Left colon (tissue), 2 donors: Measurements from ENCODE around the gene TET2. TPM values are rescaled to one million over a fixed set of nuclear protein-coding genes. Genes with fewer than 3 reads are reported as not detected.

Experiments
- ATAC-seq: fragments of 200-7000 bp; cut with Tn5 transposase; one replicate; pipeline ENCODE4 v1.9.1; 2020; ENCODE audit warnings: mild to moderate bottlenecking, moderate library complexity
- DNase-seq, 2 donors: peaks; one replicate each; pipeline ENCODE4 v3.0.0-alpha.2; 2020
- intact Hi-C, 2 donors: fragments of 100-400 bp; cut with DNase I in 1 of 2; cut with micrococcal nuclease in 1 of 2; formaldehyde crosslinking; loops; one replicate each; pipeline versions ENCODE4 v1.11.2 to v1.14.0; 2022; cut with DNase I, micrococcal nuclease
- total RNA-seq, 2 donors: library from RNA; stranded (reverse); fragmentation: NEBNext Ultra II Directional; extraction: Animal tissue kit (Norgen Biotek cat#: 25700); gene quantifications; one replicate each; pipeline ENCODE4 v1.2.1, GENCODE V29; 2021
- donor health status: DM: no; HTN: no; CAD: no.
- donor health status: DM: yes; HTN: yes; CAD: no.

TET2 gene
- total RNA-seq, 2 donors from 2014 or later, result 30.8 to 31.2 TPM

DNA sequence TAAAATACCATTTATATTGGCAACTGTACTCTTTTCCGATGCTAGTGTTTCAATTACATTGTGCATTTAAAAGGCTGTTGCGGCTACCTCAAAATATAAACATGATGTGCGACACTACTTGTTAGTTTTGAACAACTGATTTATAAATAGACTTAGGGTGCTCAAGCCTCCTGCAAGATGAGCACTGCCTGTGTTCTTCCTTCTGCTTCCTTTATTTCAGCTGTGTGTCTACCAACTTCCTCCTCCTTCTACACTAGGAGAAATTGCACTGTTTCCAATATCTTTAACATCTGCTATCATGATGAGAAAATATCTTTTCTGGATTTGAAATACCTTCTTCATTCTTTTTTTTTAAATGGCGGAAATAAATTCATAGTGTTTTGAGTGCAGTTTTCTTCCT is 24.0 kb downstream of the TET2 start:
- no peak for ATAC-seq
- intact Hi-C loops, result no loop called here

DNA sequence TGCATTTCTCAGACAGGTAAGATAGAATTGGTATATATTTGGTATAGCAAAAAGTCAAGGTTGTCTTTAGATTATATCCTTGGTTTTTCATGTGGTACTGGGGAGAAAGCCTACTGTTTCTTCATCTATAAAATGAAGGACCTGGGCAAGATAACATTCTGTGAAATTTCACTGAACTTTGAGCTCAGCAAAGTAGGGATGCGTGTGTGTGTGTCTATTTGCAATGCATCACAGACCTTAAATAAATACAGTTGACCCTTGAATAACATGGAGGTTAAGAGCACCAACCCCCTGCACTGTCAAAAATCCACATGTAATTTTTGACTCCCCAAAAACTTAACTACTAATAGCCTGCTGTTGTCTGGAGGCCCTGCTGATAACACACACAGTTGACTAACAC is 25.2 kb downstream of the TET2 start:
- intact Hi-C loops, result no loop called here
- DNase-seq, result no peak
- no peak for ATAC-seq

More for the DNA sequence above, 24.0 kb downstream of the TET2 start:
- DNase-seq, result no peak

DNA sequence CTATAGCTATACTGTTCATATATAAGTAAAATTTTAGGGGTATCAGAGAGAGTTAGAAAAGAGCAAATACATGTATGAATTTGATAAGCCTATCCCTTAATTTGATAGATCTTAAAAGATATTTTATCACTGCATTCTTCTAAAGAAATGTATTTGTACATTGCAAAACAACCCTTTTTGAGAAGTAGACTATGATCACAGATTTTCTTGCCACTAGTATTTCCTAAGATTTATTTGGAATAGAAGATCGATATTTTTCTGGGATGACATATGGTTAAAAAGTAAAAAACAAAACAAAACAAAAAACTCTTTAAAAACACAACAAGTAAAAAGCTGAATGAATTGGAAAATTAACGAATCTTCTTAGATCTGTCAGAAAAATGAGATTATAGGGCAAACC is 27.4 kb downstream of the TET2 start:
- no peak for DNase-seq
- ATAC-seq, result no peak
- intact Hi-C loops, result no loop called here

DNA sequence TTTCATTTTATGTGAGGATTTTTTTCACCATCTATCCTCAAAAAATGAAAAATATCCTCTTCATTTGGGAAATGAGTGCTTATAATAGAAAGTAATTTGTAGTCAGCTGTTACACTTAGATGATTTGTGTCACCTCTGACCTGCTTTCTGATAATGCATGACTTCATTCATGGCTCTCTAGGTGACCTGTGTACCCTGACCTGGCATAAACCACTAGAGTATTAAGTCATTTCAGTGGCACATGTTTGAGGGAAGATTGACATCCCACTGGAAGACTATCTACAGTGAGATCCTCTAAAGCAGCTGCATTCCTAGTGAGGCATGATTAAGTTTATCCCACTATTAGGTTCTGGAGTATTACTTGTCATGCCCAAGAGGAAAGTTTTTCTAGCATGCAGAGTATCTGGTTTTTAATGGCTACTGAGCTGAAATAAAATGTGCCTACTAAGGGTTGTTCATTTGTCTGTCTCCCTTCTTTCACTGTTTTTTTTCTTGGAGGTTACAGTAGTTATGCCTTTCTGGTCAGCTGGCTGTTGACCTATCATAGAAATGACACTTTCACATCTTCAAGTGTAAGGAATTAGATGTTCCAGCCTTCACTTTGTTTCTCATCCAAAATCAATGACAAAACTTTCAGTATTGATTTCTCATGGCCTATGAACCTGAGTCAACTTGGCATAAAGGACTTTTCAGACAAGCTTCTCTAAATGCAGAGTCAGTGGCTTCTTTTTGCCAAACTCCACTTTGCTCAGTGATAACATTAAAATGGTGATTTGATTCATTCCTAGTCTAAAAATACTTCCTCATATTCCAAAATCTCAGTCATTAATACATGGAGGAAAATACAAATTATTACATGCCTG is 33.1 kb downstream of the TET2 start:
- intact Hi-C loops, result no loop called here
- ATAC-seq (peak; percentile 95), DNase-seq (no peak)

DNA sequence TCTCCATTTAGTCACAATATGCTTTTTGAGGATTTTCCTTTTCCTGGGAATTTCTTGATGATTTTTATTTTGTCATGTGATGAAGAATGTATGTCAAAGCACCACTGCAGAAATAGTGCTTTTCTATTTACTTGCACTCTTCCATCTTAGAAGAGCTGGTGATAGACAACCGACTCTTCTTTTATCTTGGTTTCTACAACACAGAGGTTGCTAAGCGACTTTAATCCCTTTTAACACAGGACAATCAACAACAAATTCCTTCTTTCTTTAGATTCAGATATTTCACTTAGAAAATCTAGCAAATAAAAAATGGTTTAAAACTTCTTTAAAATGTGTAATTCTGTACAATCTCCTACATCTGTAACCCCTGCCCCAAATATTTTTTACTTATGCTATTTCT is 34.6 kb downstream of the TET2 start:
- intact Hi-C loops, result no loop called here
- no peak for ATAC-seq
- no peak for DNase-seq

DNA sequence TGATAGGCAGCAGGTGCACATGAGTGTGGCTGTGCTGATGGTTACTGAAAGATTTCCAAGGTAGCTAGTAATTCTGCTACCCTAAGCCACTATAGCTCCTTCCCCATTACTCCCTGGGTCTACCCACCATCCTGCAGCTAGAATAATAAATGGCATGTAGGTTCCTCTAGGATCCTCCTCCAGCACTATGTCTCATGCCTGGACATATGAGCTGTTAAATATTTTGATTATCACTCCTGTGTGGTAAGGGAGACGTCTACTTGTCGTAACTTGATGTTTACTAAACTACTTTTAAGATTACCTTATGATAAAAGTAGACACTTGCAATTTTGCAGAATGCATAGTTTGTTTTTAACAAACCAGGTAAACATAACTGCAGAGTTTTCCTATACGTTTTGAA is 35.5 kb downstream of the TET2 start:
- ATAC-seq, result no peak

DNA sequence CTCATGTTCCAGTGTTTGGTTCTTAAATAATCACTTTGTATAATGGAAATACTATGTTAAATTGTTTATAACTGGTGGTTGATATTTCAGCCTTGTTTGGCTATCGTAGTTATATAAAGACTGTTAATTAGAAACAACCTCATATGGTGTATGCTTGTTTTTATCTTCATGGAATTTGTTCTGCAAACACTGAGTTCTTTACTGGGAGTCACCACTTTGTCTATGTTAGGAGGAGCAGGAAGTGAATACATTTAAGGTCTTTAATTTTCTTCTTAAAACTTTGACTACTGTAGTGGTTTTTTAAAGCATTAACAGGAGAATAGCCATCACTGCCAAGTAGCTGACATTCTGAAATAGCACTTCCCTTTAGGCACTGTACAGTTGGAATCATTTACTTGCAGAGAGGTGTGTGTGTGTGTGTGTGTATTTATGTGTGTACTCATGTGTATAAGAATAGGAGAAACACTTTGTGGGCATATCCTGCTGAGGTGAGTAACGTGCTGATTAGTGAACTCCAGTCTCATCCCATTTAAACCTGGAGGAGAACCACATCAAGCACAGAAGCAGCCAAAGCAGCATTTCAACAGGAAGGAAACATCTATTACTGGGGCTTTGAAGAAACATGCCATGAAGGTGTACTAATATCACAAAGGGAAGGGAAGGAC is 37.8 kb downstream of the TET2 start:
- DNase-seq (no peak), ATAC-seq (peak; percentile 79)
- intact Hi-C loops, result no loop called here

More for the DNA sequence above, 35.5 kb downstream of the TET2 start:
- DNase-seq, result no peak
- intact Hi-C loops, result no loop called here

DNA sequence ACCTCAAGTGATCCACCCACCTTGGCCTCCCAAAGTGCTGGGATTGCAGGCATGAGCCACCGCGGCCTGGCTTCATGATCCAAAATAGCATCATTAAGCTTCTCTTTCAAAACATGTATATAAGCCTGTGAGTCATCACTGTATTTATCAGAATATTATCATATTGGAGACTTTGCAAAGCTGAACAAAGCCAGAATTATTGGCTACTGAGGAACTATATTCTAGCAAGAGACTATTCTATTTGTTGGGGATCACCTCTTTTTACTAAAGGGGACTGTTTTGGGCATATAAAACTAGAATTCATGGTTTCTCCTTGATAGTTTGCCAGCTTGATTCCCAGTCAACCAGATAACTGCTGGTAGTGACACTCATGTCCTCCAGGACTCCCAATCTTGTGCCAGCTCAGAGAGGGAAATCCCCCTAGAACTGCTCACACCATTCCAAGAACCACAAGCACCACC is 40.1 kb downstream of the TET2 start:
- intact Hi-C loops, result no loop called here
- ATAC-seq (no peak), DNase-seq (no peak)

DNA sequence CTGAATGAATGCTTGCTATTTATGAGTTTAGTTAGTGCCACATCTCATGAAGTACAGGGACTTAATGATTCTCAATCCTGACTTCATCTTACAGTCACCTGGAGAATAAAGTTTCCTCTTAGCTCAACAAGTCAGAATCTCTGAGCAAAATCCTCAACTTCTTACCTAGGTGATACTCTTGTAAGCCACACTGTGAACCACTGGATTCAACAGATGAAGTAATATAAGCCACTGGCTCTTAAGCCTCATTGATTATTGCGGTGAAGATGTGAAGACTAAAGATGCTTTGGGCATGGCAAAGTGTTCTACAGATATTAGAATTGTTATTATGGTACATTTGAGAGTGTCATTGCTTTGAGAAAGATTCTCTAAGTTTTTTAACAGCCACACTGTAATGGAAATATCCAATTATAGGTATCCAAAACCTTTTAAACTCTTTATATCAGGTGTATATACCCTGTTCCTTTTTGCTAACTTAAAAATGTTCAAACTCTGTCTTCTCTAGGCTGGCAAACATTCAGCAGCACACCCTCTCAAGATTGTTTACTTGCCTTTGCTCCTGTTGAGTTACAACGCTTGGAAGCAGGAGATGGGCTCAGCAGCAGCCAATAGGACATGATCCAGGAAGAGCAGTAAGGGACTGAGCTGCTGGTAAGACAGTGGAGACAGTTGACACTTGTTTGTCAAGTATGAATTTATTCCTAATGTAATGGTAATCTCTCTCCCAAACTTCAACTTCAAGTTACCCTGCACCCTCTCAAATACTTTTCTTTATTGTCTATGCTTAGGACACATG is 43.4 kb downstream of the TET2 start:
- intact Hi-C loops, result no loop called here
- DNase-seq (no peak), ATAC-seq (peak; percentile 63)

DNA sequence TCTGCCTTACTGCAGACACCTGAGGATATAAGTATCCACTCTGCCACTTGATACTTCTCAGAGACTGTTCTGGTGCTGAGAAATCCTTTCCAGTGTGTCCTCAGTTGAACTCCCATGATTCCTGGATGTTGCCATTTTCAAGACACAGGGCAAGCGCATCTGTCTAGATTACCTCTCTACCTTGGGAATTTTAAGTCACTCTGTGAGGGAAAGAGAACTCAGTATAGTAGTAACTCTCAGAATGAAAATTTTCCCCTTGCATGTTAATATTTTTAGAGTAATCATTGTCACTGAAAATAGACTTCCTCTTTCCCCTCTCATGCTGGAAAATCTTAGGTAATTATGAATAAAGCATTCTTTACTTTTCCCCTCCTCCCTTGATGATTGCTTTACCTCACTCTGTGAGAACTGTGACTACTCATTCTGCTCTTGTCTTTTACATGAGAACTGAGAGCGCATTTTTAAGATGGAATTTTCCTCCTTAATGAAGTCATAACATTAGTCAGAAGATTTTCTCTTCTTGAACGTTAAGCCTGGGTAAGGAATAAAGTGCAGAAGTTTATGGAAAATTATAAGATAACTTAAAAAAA is 45.0 kb downstream of the TET2 start:
- intact Hi-C loops, result no loop called here
- ATAC-seq (no peak), DNase-seq (no peak)

DNA sequence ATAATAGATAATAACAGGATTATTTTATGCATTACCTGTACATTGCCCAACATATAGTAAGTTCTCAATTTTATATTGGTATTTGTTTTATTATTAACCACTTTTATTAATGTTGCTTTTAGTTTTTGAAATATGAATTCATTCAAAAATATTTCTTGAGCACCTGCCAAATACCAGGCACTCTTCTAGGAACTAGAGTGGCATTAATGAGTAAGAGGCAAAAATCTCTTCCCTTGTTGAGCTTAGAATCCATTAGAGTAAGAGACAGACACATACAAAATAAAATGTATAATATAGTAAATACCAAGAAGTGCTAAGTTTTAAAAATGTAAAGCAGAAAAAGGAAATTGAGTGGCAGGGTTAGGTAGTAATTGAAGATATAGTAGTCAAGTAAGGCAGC is 45.8 kb downstream of the TET2 start:
- intact Hi-C loops, result no loop called here
- ATAC-seq, result no peak
- DNase-seq, result no peak

DNA sequence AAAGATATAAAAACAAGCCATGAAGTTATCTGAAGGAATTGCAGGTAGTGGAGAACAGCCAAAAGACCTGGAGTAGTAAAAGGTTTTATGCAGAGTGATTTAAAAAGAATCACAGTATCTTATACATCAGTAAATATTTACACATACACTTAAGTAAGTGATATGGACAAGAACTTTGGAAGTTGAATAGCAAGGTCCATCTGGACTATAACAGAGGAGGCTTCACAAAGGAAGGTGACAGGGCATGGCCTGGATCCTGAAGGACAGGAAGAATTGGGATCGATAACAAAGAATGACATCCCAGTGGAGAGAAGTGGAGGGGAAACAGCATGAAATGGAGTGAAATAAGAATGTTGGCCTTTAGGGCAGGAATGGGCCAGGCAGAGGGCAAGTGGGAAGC is 46.2 kb downstream of the TET2 start:
- intact Hi-C loops, result no loop called here
- peak; percentile 69 for ATAC-seq
- DNase-seq, result no peak

DNA sequence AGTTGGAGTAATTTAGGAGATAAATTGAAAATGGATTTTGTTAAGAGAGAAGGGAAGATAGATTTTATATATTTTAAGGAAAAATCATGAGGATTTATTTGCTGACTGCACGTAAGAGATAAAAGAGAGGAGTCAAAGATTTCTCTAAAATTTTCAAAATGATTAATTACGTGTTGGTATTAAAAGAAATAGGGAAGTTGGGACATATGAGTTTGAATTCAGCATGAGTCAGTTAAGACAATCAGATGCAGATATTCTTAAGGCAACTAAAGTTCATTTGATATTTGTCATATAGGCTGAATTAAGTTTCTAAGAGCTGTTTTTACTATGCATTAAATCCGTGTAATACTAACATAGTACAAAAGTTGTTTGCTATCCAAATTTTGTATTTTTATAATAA is 46.9 kb downstream of the TET2 start:
- DNase-seq, result no peak
- intact Hi-C loops, result no loop called here
- ATAC-seq, result no peak

DNA sequence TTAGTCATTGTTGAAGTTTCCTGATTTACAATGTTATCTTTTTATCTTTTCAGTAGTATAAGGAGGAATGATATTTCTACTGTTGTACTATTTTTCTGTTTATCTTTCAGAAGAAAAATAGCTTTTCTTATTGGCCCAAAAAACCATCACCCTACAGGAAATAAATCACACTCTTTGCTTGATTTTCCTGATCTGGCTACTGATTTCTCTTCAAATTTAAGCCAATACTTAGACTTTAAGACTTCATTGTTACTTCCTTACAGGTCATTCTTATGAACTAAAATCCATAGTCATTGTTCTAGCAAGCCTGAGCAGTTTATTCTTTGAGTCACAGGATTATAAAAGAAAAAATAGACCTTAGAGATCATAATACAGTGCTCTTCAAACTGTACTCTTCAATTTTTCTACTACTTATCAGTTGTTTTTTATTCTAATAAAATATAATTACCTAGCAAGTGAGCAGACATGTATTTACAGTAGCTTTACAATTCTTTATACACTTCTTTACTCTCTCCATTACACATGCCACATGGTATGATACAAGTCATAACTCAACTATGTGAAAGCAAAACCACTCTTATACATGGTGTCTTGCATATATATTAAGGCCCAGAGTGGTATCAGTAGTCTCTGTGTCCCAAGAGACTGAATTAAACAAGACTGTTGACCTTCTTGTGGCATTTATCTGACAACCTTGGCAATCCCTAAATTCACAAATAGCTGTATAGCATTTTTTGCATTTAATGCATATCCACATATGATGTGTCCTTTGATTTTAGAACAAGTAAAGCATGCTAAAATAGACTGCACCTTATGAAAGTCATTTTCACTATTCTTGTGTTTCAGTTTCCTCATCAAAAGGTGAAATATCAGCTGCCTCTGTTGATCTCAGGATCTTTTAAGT is 47.9 kb downstream of the TET2 start:
- DNase-seq (no peak), ATAC-seq (peak; percentile 32)
- intact Hi-C loops, result no loop called here

DNA sequence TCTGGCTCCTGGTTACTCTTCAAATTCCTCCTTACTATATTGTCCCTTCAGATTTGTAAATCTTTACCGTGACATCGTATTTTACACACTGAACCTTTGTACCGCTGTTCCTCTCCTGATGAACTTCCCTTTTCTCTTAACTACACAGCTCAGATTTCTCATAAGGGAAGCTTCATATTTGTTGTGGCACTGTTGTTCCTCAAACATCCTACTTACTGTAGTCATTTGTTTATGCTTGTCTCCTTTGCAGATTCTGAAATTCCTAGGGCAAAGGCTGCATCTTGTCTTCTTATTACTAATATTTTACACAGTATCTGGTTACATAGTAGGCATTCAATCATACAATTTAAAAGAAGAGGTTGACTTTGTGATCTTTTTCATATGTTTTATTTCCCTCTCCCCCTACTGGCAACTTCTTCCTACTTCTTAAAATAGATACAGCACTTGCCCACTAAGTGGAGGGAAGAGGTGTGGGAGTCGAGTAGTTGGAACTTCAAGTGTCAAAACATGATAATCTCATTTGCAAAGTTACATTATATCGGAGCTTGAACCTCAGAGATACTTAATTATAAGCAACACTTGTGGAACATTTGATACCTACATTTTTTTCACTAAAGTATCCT is 50.0 kb downstream of the TET2 start:
- ATAC-seq (peak; percentile 89), DNase-seq (no peak)
- intact Hi-C loops, result no loop called here

DNA sequence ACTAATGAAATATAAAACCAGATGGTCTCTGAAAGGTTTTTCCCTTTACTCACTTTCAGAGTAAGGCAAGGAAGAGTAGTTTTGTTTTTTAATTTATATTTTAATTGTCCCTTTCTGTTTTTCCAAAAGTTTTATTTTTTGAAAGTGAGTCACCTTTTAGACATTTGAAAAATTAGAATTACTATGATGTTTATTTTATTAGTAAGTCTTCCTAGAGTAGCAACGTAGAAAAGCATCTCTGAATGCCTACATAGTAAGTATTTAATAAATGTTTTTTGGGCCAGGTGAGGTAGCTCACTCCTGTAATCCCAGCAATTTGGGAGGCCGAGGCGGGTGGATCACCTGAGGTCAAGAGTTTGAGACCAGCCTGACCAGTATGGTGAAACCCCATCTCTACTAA is 51.1 kb downstream of the TET2 start:
- intact Hi-C loops, result no loop called here
- DNase-seq (no peak), ATAC-seq (no peak)

DNA sequence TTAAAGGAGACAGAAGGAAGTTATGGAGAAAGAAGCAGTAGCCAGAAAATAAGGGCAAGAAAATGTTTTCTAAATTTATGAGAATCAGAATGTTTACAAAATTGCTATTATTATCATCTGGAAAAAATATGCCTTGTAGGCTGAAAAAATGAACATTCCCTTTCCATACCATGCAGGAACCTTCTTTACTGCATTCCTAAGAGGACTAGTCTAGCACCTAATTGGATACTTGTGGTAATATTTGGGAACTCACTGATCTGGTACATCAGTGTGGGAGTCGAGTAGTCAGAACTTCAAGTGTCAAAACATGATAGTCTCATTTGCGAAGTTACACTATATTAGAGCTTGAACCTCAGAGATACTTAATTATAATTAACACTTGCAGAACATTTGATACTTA is 51.9 kb downstream of the TET2 start:
- intact Hi-C loops, result no loop called here
- ATAC-seq (no peak), DNase-seq (no peak)

DNA sequence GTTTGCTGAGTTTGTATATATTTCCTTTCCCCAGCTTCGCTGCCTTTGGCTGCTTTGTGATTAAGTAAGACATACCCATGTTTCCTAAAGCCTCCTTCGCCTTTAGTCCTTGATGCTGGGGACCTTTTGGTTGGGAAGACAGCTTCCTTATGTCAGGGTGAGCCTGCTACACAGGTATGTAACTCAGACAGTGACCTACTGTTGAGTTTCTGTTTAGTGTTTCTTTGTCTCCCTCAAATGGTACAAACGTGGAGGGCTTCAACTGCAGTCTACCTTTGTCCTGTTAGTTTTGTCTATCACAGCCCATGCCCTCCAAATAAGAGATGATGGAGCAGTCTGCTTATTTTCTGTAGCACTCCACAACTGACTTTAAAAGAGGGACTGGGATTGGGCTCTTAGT is 59.5 kb downstream of the TET2 start:
- ATAC-seq (no peak), DNase-seq (no peak)
- intact Hi-C loops, result no loop called here
